ENCODE data around the gene CRYGB.

GRCh38 chr2:208153156-208153555 lies 7.2 kb upstream of the CRYGB start:
- TF ChIP-seq ZBTB11 (tag by site-specific recombination; conservative IDR thresholded peaks at IDR 0.05; ENCODE audit: low read depth) (no peak), KLF9 (tag by site-specific recombination; IDR thresholded peaks at IDR 0.05; ENCODE audit: low read depth) (no peak), REST (tag by site-specific recombination; IDR thresholded peaks at IDR 0.05) (no peak), ZNF280D (tag by site-specific recombination; IDR thresholded peaks at IDR 0.05) (no peak), ATF2 (tag by site-specific recombination; IDR thresholded peaks at IDR 0.05; ENCODE audit: low read depth) (no peak), ZBTB8A (tag by site-specific recombination; IDR thresholded peaks at IDR 0.05) (no peak), PRDM1 (tag by site-specific recombination; IDR thresholded peaks at IDR 0.05) (no peak)
- TF ChIP-seq, protein P1, sequence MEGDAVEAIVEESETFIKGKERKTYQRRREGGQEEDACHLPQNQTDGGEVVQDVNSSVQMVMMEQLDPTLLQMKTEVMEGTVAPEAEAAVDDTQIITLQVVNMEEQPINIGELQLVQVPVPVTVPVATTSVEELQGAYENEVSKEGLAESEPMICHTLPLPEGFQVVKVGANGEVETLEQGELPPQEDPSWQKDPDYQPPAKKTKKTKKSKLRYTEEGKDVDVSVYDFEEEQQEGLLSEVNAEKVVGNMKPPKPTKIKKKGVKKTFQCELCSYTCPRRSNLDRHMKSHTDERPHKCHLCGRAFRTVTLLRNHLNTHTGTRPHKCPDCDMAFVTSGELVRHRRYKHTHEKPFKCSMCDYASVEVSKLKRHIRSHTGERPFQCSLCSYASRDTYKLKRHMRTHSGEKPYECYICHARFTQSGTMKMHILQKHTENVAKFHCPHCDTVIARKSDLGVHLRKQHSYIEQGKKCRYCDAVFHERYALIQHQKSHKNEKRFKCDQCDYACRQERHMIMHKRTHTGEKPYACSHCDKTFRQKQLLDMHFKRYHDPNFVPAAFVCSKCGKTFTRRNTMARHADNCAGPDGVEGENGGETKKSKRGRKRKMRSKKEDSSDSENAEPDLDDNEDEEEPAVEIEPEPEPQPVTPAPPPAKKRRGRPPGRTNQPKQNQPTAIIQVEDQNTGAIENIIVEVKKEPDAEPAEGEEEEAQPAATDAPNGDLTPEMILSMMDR (tag by site-specific recombination; IDR thresholded peaks at IDR 0.05) = no peak

Data from HEK293 (cell line).